Measurements from ENCODE around the gene RCC1.
A peak's percentile ranks its signal among the peaks of the same experiment; 100 is the strongest.
"Not testable (repeated sequence)": the region's sequence is repeated elsewhere in the genome, so short reads cannot be mapped to it uniquely, and the experiment has no call there.

The RCC1 gene

GRCh38 chr1:28505406-28506187, at the start of gene RCC1:
TSS of gene RCC1 (plus strand) at chr1:28506043. CDS start at chr1:28529867, 23,824 bp downstream.
- DNase-seq = peak; percentile 37 to 96 (median 88)

- no peak for DNase-seq
These were observed 49.8 kb upstream of the RCC1 start for GRCh38 chr1:28456078-28456477.

- DNase-seq = no peak
These were observed 48.2 kb upstream of the RCC1 start for GRCh38 chr1:28457678-28458077.

- DNase-seq = peak in 1 of 51 donors; percentile 22
These were observed 47.3 kb upstream of the RCC1 start for GRCh38 chr1:28458237-28459228.

- DNase-seq = no peak
These were observed 39.5 kb upstream of the RCC1 start for GRCh38 chr1:28466226-28466778.

- no peak for DNase-seq
These were observed 35.7 kb upstream of the RCC1 start for GRCh38 chr1:28470146-28470545.

GRCh38 chr1:28479497-28479896, 26.3 kb upstream of the RCC1 start:
- not testable (repeated sequence) for DNase-seq

- no peak for DNase-seq
These were observed 25.5 kb upstream of the RCC1 start for GRCh38 chr1:28480308-28480707.

- DNase-seq = no peak
These were observed 23.7 kb upstream of the RCC1 start for GRCh38 chr1:28482138-28482537.

- no peak for DNase-seq
These were observed 23.1 kb upstream of the RCC1 start for GRCh38 chr1:28482702-28483101.

GRCh38 chr1:28494737-28495136, 11.1 kb upstream of the RCC1 start:
- no peak for DNase-seq

- DNase-seq = no peak
These were observed 6.3 kb upstream of the RCC1 start for GRCh38 chr1:28499553-28499952.

GRCh38 chr1:28501925-28502324, 3.9 kb upstream of the RCC1 start:
- no peak for DNase-seq

GRCh38 chr1:28503117-28503516, 2.7 kb upstream of the RCC1 start:
- no peak for DNase-seq

GRCh38 chr1:28506907-28507246, 1.0 kb downstream of the RCC1 start:
- DNase-seq = no peak

GRCh38 chr1:28507247-28507645, 1.4 kb downstream of the RCC1 start:
- no peak for DNase-seq

GRCh38 chr1:28507646-28508434, 2.0 kb downstream of the RCC1 start:
- DNase-seq = no peak

GRCh38 chr1:28508435-28508754, 2.6 kb downstream of the RCC1 start:
- no peak for DNase-seq

- DNase-seq = no peak
These were observed 3.9 kb downstream of the RCC1 start for GRCh38 chr1:28509705-28510272.

- DNase-seq = no peak
These were observed 4.6 kb downstream of the RCC1 start for GRCh38 chr1:28510273-28510969.
